SK-N-SH (cell line): ENCODE results near the gene TRAFD1.

Source experiments
- EP300 ChIP-seq, 2 experiments: IDR thresholded peaks; 2 replicates each; pipeline versions ENCODE4 v1.4.0 to v1.6.1; 2012; ENCODE audit warnings: borderline replicate concordance in 1 of 2, low read depth in 1 of 2, low read length in 1 of 2
- FOXM1 ChIP-seq: IDR thresholded peaks from 2 replicates; pipeline ENCODE4 v1.4.0; 2012; ENCODE audit warnings: low read depth, mild to moderate bottlenecking
- POLR2AphosphoS5 ChIP-seq: IDR thresholded peaks from 2 replicates; pipeline ENCODE4 v1.6.1; 2012; ENCODE audit warnings: low read depth, low read length
- RAD21 ChIP-seq: IDR thresholded peaks from 2 replicates; pipeline ENCODE4 v1.6.1; 2012; ENCODE audit warnings: mild to moderate bottlenecking, low read length
- RCOR1 ChIP-seq: fragments of 150-350 bp; IDR thresholded peaks from 2 replicates; pipeline ENCODE4 v1.6.1; 2017; ENCODE audit warnings: antibody characterized with exemption, low read length
- TF ChIP-seq, protein P1 (sequence below): IDR thresholded peaks from 2 replicates; pipeline ENCODE4 v1.6.1; 2012; ENCODE audit warnings: mild to moderate bottlenecking, low read depth, low read length, moderate library complexity

- TF ChIP-seq RAD21, result no peak
- no peak for TF ChIP-seq POLR2AphosphoS5
- no peak for TF ChIP-seq FOXM1
- TF ChIP-seq, protein P1, sequence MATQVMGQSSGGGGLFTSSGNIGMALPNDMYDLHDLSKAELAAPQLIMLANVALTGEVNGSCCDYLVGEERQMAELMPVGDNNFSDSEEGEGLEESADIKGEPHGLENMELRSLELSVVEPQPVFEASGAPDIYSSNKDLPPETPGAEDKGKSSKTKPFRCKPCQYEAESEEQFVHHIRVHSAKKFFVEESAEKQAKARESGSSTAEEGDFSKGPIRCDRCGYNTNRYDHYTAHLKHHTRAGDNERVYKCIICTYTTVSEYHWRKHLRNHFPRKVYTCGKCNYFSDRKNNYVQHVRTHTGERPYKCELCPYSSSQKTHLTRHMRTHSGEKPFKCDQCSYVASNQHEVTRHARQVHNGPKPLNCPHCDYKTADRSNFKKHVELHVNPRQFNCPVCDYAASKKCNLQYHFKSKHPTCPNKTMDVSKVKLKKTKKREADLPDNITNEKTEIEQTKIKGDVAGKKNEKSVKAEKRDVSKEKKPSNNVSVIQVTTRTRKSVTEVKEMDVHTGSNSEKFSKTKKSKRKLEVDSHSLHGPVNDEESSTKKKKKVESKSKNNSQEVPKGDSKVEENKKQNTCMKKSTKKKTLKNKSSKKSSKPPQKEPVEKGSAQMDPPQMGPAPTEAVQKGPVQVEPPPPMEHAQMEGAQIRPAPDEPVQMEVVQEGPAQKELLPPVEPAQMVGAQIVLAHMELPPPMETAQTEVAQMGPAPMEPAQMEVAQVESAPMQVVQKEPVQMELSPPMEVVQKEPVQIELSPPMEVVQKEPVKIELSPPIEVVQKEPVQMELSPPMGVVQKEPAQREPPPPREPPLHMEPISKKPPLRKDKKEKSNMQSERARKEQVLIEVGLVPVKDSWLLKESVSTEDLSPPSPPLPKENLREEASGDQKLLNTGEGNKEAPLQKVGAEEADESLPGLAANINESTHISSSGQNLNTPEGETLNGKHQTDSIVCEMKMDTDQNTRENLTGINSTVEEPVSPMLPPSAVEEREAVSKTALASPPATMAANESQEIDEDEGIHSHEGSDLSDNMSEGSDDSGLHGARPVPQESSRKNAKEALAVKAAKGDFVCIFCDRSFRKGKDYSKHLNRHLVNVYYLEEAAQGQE, result no peak
- no peak for TF ChIP-seq RCOR1
- TF ChIP-seq EP300 (IDR thresholded peaks at IDR 0.05; ENCODE audit: borderline replicate concordance in 1 of 2, low read depth in 1 of 2, low read length in 1 of 2), result no peak
Measured at GRCh38 chr12:112167031-112167461, 41.7 kb downstream of the TRAFD1 start.
